GM19467 (cell line): ENCODE data around the gene DCTN3.

Experiments used
- ATAC-seq: cut with Tn5 transposase; IDR thresholded peaks from one replicate; pipeline ENCODE4 v1.9.1; 2021; ENCODE audit warnings: mild to moderate bottlenecking, moderate library complexity; ENCODE audit not compliant: unreplicated experiment

DCTN3 gene

GRCh38 chr9:34575241-34575640, 45.1 kb downstream of the DCTN3 start:
- ATAC-seq = no peak

DNA sequence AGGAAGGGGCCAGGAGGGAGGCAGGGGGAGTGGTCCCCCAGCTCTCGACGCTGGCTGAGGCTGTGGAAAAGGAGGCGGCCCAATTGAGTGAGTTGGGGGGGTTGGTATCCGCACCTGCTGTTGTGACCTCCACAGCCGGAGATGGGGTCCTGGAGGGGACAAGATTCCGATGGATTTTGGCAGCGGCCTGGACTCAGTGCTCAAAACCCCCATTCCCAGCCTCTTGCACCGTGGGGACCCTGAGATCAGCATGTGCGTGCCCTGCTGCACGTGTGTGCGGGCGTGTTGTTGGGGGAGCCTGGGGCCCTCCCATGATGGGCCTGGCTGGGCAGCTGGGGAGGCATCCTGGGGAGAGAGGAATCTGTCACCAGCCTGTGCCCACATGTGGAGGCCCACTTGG, 45.7 kb downstream of the DCTN3 start:
- no peak for ATAC-seq

DNA sequence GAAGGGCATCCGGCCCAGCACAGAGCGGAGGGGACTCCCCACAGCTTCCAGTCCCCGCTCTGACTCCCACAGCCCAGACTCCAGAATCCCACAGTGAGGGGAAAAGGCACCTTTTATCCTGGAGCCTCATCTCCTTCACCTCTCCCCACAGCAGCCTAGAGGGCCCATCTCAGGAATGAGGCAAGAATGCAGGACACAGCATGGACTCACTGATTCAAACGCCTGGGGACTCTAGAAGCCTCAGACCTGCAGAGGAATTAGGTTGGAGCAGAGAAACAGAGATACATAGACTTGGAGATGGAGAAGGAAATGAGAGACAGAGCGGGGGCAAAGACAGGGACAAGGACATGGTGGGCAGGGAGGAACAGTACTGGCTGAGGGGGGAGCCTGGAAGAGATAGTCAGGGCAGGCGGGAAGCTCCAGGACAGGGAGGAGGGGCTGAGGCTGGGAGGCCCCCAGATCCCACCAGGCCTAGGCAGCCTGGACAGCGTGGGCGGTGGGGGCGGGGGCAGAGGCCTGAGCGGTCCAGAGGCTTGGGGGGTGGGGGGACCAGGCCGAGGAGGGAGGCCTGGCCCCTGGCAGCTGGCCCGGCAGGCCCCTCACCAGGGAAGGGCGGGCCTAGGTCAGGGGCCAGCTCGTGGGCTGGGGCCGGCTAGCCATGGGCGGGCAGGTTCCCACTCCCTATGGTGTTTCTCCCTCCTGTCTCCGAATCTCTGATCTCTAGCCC, 46.5 kb downstream of the DCTN3 start:
- no peak for ATAC-seq

- no peak for ATAC-seq
Measured at GRCh38 chr9:34572628-34573027, 47.7 kb downstream of the DCTN3 start.

- no peak for ATAC-seq
Measured at GRCh38 chr9:34572092-34572491, 48.2 kb downstream of the DCTN3 start.

DNA sequence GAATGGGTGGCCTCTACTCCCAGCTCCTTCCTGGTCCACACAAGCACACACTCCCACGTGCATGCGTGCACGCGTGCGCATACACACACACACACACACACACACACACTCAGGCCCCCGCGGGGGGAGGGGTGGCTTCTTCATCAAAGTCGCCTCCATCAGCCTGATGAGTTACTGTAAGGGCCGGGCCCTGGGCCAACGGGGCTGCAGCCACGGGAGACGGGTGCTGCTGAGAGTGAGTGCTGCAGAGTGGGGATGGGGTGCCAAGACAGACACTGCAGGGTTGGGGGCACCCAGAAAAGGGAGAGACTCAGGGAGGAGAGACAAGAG, 48.8 kb downstream of the DCTN3 start:
- no peak for ATAC-seq

DNA sequence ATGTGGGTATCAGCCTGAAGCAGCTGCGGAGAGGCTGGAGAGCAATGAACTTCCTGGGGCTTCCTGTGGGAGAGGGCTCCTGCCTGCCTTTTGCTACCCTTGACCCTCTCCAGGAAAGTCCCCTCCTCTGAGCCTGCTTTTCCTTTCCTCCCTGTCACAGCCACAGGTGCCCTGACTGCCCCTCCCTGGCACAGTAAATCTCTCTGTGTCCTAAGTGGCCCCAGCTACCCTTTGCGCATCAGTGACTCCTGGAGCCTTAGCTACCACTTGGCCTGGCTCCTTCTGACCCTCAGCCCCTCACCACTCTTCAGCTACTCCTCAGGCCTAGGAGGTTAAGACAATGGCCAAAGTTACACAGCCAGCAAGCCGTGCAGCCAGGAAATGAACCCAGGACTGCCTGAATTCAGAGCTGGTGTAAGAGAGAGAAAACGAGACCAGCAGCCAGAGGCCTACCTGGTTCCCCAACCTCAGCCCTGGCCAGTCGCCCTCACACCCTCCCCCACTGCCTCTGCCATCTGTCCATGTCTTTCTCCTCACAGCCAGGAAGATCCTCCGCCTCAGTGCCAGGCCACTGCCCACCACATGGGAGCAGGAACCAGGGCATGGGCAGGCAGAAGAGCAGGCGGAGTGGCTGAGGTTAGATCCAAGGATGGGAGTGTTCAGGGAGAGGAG, 49.4 kb downstream of the DCTN3 start:
- ATAC-seq = no peak

GRCh38 chr9:34570376-34570775, 49.9 kb downstream of the DCTN3 start:
- ATAC-seq = no peak

GRCh38 chr9:34568774-34569173, 51.5 kb downstream of the DCTN3 start:
- no peak for ATAC-seq

GRCh38 chr9:34568133-34568532, 52.2 kb downstream of the DCTN3 start:
- ATAC-seq = no peak

DNA sequence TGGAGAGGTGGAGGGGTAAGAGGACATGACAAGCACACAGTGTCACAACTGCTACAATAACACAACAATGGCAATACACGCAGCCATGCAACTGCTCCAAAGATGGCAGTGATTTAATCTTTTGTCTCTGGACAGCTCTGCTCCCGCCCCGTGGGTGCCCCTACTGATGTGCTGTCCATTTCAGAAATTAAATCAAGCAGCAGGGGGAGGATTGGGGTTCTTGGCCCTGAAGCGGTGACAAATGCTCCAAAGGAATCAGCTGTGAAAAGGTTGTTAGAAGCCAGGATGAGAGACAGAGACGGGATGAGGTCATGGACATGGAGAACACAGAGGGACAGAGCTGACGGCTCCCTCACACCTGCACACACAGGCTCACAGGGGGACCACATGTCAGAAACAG, 53.3 kb downstream of the DCTN3 start:
- no peak for ATAC-seq

DNA sequence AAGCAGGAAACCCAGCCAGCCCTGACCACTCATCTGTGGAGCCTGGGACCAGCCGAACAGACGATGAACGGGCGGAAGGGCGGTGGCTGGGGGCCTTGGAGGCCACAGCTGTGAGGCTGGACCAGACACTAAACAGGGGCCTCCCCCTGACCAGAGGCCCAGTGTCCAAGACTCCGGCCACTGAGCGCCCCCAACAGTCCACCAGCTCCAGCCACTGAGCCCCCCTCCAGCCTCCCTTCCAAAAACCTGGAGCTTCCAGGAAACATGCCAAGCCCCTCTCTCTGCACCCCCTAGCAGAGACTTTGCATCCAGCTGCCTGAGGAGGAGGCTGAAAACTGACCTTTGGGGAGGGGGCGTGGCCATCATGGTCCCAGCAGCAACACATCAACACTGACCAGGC, 54.0 kb downstream of the DCTN3 start:
- ATAC-seq = no peak

DNA sequence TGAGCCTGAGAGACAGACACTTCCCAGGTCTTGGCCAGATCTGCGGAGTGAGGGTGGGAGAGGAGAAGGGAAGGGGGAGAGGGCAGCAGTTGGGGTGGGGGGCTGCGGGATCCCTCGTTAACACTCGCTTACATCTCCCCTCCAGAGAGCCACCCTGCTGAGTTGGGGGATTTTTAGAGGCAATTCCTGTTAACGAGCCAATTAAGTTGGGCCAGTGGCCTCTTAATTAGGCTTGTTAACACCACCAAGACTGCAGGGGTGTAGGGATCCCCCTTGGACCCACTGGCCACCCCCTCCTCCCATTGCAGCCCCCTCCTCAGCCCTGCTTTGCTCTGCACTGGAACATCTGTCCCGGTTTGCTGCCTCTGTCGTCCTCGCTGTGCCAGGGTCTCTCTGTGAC, 54.4 kb downstream of the DCTN3 start:
- ATAC-seq = no peak

GRCh38 chr9:34564617-34565016, 55.7 kb downstream of the DCTN3 start:
- ATAC-seq = no peak
